ENCODE results near the gene DISC1.

DISC1 gene

DNA sequence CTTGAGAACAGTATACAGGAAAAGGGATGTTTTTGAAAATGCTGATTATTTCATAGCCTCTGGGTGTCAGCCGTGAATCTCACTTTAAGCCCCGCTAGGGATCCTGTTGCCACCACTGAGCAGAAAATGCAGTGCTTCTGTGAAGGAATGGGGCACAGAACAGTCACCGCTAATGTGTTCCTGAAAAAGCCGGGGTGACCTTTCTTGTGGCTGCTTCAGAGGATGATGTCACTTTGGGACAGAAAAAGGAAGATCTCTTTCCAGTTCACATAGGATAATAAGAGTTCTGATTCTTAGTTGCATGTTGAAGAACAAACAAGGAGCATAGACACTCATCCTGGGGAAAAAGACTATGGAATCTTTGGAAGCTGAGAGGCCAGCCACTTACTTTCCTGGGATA, 349.6 kb downstream of the DISC1 start:
- Histone ChIP-seq H3K9ac (ENCODE audit: low read length) (no peak overlapping the region), H2AFZ (ENCODE audit: low read depth, low read length) (no peak overlapping the region), H3K9me3 (ENCODE audit: insufficient read depth, low read length) (no peaks in the 10 kb centered on the region), H3K4me2 (ENCODE audit: low read length) (no peak overlapping the region), H3K4me3 (ENCODE audit: low read length) (no peak overlapping the region), H3K4me1 (ENCODE audit: low read length) (no peaks in the 10 kb centered on the region), H3K27me3 (ENCODE audit: low read depth, low read length) (peaks cover 4% of the 10 kb centered on the region; the same call in 1 of the 2 replicates), H3K79me2 (ENCODE audit: low read length) (no peaks in the 10 kb centered on the region), H3K36me3 (replicated peaks; ENCODE audit: low read depth, low read length) (no peaks in the 10 kb centered on the region), H3K27ac (ENCODE audit: low read length) (no peak overlapping the region), H4K20me1 (ENCODE audit: insufficient read depth, low read length) (no peaks in the 10 kb centered on the region)
- TF ChIP-seq EZH2phosphoT487 (IDR thresholded peaks at IDR 0.05; ENCODE audit: low read depth): no peak
- no peak for TF ChIP-seq CTCF (IDR thresholded peaks at IDR 0.05; ENCODE audit: low read depth, low read length)

- Histone ChIP-seq H3K27ac (ENCODE audit: low read length) (no peak overlapping the region), H3K36me3 (replicated peaks; ENCODE audit: low read depth, low read length) (no peaks in the 10 kb centered on the region), H3K4me2 (ENCODE audit: low read length) (no peak overlapping the region), H3K4me3 (ENCODE audit: low read length) (no peak overlapping the region), H3K4me1 (ENCODE audit: low read length) (no peaks in the 10 kb centered on the region), H3K79me2 (ENCODE audit: low read length) (no peaks in the 10 kb centered on the region), H3K9me3 (ENCODE audit: insufficient read depth, low read length) (no peaks in the 10 kb centered on the region), H3K9ac (ENCODE audit: low read length) (no peak overlapping the region), H3K27me3 (ENCODE audit: low read depth, low read length) (peaks cover 6% of the 10 kb centered on the region; the same call in 1 of the 2 replicates), H2AFZ (ENCODE audit: low read depth, low read length) (no peak overlapping the region), H4K20me1 (ENCODE audit: insufficient read depth, low read length) (no peaks in the 10 kb centered on the region)
- TF ChIP-seq CTCF (IDR thresholded peaks at IDR 0.05; ENCODE audit: low read depth, low read length) (no peak), EZH2phosphoT487 (IDR thresholded peaks at IDR 0.05; ENCODE audit: low read depth) (no peak)
These were observed 355.1 kb downstream of the DISC1 start for GRCh38 chr1:231981675-231982074.

- Histone ChIP-seq H3K4me1 (ENCODE audit: low read length) (no peaks in the 10 kb centered on the region), H4K20me1 (ENCODE audit: insufficient read depth, low read length) (no peaks in the 10 kb centered on the region), H3K36me3 (replicated peaks; ENCODE audit: low read depth, low read length) (no peaks in the 10 kb centered on the region), H3K4me3 (ENCODE audit: low read length) (no peak overlapping the region), H3K79me2 (ENCODE audit: low read length) (no peaks in the 10 kb centered on the region), H3K9me3 (ENCODE audit: insufficient read depth, low read length) (no peaks in the 10 kb centered on the region), H3K27me3 (ENCODE audit: low read depth, low read length) (peaks cover 5% of the 10 kb centered on the region; the same call in 1 of the 2 replicates), H3K27ac (ENCODE audit: low read length) (no peak overlapping the region), H2AFZ (ENCODE audit: low read depth, low read length) (no peak overlapping the region), H3K4me2 (ENCODE audit: low read length) (no peak overlapping the region), H3K9ac (ENCODE audit: low read length) (no peak overlapping the region)
- TF ChIP-seq CTCF (IDR thresholded peaks at IDR 0.05; ENCODE audit: low read depth, low read length): no peak
- no peak for TF ChIP-seq EZH2phosphoT487 (IDR thresholded peaks at IDR 0.05; ENCODE audit: low read depth)
These were observed 356.4 kb downstream of the DISC1 start for GRCh38 chr1:231982871-231983587.

DNA sequence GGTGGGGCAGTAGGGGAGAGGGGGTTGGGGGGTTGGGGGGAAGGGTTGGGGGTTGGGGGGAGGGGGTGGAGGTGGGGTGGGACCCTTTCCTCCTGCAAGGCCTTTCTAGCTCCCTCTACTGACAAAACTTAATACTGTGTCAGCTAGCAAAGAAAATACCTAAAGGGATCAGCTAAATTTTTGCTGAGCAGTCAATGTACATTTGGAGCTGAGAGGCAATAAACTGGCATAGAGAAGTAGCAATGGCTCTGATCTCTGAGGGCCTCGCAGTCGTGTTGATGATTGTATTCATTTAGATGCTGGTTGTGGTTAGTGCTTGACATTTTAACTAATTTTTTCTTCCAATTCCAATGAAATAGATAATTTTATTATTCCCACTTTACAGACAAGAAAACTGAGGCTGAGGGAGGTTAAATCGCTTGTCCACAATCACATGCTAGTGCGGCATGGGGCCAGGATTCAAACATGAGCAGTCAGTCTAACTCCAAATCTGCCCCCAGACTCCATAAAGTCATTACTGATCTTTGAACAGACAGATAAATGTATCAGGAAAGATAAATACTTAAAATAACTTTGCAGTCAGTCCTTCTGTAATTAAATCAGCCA, 357.1 kb downstream of the DISC1 start:
- Histone ChIP-seq H4K20me1 (ENCODE audit: insufficient read depth, low read length) (no peaks in the 10 kb centered on the region), H3K4me2 (ENCODE audit: low read length) (no peak overlapping the region), H2AFZ (ENCODE audit: low read depth, low read length) (no peak overlapping the region), H3K79me2 (ENCODE audit: low read length) (no peaks in the 10 kb centered on the region), H3K4me1 (ENCODE audit: low read length) (no peaks in the 10 kb centered on the region), H3K27me3 (ENCODE audit: low read depth, low read length) (0 out of 2 replicates have a peak, but pooled peaks cover 5% of the 10 kb centered on the region), H3K9ac (ENCODE audit: low read length) (no peak overlapping the region), H3K36me3 (replicated peaks; ENCODE audit: low read depth, low read length) (no peaks in the 10 kb centered on the region), H3K9me3 (ENCODE audit: insufficient read depth, low read length) (no peaks in the 10 kb centered on the region), H3K27ac (ENCODE audit: low read length) (no peak overlapping the region), H3K4me3 (ENCODE audit: low read length) (no peak overlapping the region)
- TF ChIP-seq EZH2phosphoT487 (IDR thresholded peaks at IDR 0.05; ENCODE audit: low read depth) (no peak), CTCF (IDR thresholded peaks at IDR 0.05; ENCODE audit: low read depth, low read length) (peak; percentile 18; the same call in 1 of the 2 replicates)
